CD4-positive, alpha-beta memory T cell (primary cell): Measurements from ENCODE around the gene HRH1. TPM values are rescaled to one million over a fixed set of nuclear protein-coding genes. Genes with fewer than 3 reads are reported as not detected.
"Not testable (repeated sequence)": the region's sequence is repeated elsewhere in the genome, so short reads cannot be mapped to it uniquely, and the experiment has no call there.

Experiments
- CTCF ChIA-PET: fragments of 350-600 bp; sonication (Branson Sonifier 250); formaldehyde crosslinking; loops from one replicate; lab custom pipeline; 2021; ENCODE audit warnings: inconsistent platforms; ENCODE audit not compliant: partially characterized antibody; lab: Charles Lee
- POLR2A ChIA-PET: fragments of 350-600 bp; sonication (Branson Sonifier 250); formaldehyde crosslinking; loops from one replicate; lab custom pipeline; 2021; ENCODE audit not compliant: partially characterized antibody; lab: Charles Lee
- DNase-seq, 5 donors: peaks; one replicate each; pipeline versions ENCODE4 v3.0.0 to v3.0.0-alpha.2; 2020 to 2022; ENCODE audit warnings: mixed read lengths in 1 of 5
- H3K27ac ChIP-seq: one replicate; pipeline ENCODE4 v1.7.0; 2013; ENCODE audit warnings: low read depth, low read length
- H3K27me3 ChIP-seq: 2 replicates; pipeline ENCODE4 v1.7.0; 2013; ENCODE audit warnings: mild to moderate bottlenecking, low read length, moderate library complexity; ENCODE audit not compliant: insufficient read depth
- H3K36me3 ChIP-seq: 2 replicates; pipeline ENCODE4 v1.7.0; 2013; ENCODE audit warnings: mild to moderate bottlenecking, low read length, moderate library complexity; ENCODE audit not compliant: insufficient read depth
- H3K4me1 ChIP-seq: 2 replicates; pipeline ENCODE4 v1.7.0; 2013; ENCODE audit warnings: mild to moderate bottlenecking, low read length, moderate library complexity; ENCODE audit not compliant: insufficient read depth
- H3K4me3 ChIP-seq, 2 donors: one replicate each; pipeline ENCODE4 v1.7.0; 2013; ENCODE audit warnings: low read length in 2 of 2, mild to moderate bottlenecking in 1 of 2
- H3K9me3 ChIP-seq, 2 donors: one replicate each; pipeline ENCODE4 v1.7.0; 2013; ENCODE audit warnings: low read length in 2 of 2, control low read depth in 1 of 2; ENCODE audit not compliant: control insufficient read depth in 1 of 2
- H3K27ac Mint-ChIP-seq, 7 donors: one replicate each; pipeline ENCODE4 v1.8.0; 2020 to 2021; ENCODE audit warnings: mixed read lengths in 7 of 7, mild to moderate bottlenecking in 6 of 7, inconsistent platforms in 3 of 7, moderate library complexity in 3 of 7
- H3K27me3 Mint-ChIP-seq, 2 donors: one replicate each; pipeline ENCODE4 v1.8.0; 2020 to 2021; ENCODE audit warnings: mixed read lengths in 2 of 2
- H3K36me3 Mint-ChIP-seq, 2 donors: one replicate each; pipeline ENCODE4 v1.8.0; 2020 to 2021; ENCODE audit warnings: mixed read lengths in 2 of 2, inconsistent platforms in 1 of 2, mild to moderate bottlenecking in 1 of 2
- H3K4me1 Mint-ChIP-seq, 4 donors: one replicate each; pipeline ENCODE4 v1.8.0; 2020 to 2021; ENCODE audit warnings: mixed read lengths in 4 of 4, mild to moderate bottlenecking in 1 of 4
- H3K4me3 Mint-ChIP-seq, 8 donors: one replicate each; pipeline ENCODE4 v1.8.0; 2020 to 2021; ENCODE audit warnings: mixed read lengths in 8 of 8, mild to moderate bottlenecking in 7 of 8, moderate library complexity in 6 of 8, inconsistent platforms in 3 of 8
- H3K9me3 Mint-ChIP-seq, 8 donors: one replicate each; pipeline ENCODE4 v1.8.0; 2020 to 2021; ENCODE audit warnings: mixed read lengths in 8 of 8, mild to moderate bottlenecking in 5 of 8, inconsistent platforms in 3 of 8, moderate library complexity in 1 of 8
- intact Hi-C: fragments of 100-400 bp; cut with micrococcal nuclease; formaldehyde crosslinking; loops from one replicate; pipeline ENCODE4 v1.15.1; 2023
- polyA plus RNA-seq, 2 donors: library from polyadenylated mRNA; unstranded; fragments of 300-500 nt; fragmentation: Illumina TruSeq; gene quantifications; one replicate each; pipeline ENCODE4 v1.2.3, GENCODE V29; 2021
- total RNA-seq, 2 experiments: library from RNA; stranded (reverse); gene quantifications; one replicate each; pipeline ENCODE4 v1.2.3, GENCODE V29; 2021

The HRH1 gene
- total and polyA plus RNA-seq, 4 experiments from 2014 or later: 0.31 to 0.81 (median 0.58) TPM; not detected in 1

DNA sequence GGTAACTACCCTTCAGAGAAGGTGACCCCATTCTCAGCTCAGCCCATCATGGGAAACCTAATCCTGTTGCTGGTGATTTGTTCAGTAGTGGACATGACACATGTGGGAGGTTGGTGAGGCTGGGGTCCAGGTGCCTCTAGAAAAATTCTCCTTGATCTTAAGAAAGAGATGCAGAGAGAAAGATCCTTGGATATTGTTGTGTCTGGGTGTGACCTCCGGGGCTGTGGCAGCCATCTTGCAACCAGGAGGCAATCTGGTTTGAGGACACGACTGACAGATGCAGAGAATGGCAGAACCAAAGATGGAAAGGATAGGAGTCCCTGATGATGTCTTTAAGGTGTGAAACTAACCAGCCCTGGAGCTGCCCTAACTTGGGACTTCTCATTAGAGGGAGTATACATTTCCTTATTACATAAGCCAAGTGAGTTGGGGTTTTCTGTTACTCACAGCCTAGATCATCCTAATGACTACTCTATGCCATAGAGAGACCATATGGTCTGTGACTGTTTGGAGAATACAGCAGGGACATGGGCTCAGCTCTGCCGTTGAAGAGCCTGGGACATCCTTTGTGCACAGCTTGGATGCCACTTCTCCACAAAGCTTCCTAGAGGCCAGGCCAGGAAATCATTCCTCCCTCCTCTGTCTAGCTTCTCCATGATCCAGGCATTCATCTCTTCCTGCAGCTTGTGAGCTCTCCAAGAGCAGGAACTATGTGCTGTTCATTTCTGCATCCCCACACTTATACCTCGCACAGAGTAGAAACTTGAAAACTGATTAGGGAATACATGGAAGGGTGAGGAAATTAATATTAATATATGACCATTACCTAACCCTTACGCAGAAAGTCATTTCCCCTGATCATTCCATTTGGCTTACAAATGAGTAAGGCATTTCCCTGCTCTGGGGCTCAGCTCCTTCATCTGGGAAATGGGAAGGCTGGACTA lies 45.9 kb downstream of the HRH1 start:
- Mint-ChIP-seq H3K9me3 (peaks cover 0 to 3% (median 0%) of the 10 kb centered on the region in 8 donors), H3K27me3 (peaks cover 14 to 22% of the 10 kb centered on the region in 2 donors), H3K4me1 (peaks cover 0 to 3% (median 1%) of the 10 kb centered on the region in 4 donors), H3K36me3 (no peaks in the 10 kb centered on the region), H3K27ac (no peak overlapping the region), H3K4me3 (no peak overlapping the region)
- ChIA-PET CTCF (no interaction called here), POLR2A (interaction anchor here (0.6 kb wide), 1 partner anchor 503 kb away, joined by 3 read pairs; no protein-coding TSS in a partner anchor)
- Histone ChIP-seq H3K27ac (no peak overlapping the region), H3K4me1 (no peaks in the 10 kb centered on the region), H3K9me3 (no peaks in the 10 kb centered on the region), H3K36me3 (no peaks in the 10 kb centered on the region), H3K27me3 (no peaks in the 10 kb centered on the region), H3K4me3 (no peak overlapping the region)
- intact Hi-C loops: no loop called here
- no peak for DNase-seq

DNA sequence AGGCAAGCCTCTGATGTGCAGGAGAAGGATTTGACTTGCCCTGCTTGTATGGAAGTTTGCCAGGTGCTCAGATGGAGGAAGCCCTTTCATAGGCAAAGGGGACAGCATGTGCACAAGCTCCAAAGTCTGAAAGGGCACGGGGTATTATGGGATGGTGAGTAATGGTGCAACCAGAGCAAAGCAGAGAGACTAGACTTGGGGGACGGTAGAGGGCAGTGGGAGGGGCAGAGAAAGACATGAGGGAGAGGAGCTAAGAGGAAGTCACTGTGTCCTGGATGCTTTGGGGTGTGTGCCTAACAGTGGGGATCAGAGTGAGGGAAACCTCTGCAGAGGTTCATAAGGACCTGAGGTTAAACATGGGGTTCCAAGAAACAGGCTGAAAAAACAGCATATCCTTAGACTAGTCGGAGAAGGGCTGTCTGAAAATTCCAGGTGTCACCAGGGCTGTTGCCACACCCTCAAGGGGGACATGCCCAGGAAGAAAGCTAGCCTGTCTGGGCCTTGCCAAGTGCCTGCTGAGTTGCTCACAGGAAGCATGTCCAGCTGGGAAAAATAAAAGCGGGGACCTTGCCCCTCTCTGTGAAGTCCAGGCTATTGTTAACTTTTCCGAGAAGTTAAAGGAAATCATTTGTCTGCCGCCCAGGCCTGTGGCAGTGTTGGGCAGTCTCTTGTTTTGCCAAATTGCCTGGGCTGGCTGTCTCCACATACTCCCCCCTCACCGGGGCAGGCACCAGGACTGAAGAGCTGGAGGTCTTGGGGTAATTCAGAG lies 47.1 kb downstream of the HRH1 start:
- no peak overlapping the region for H3K4me3 Mint-ChIP-seq
- H3K9me3 Mint-ChIP-seq: peaks cover 0 to 3% (median 0%) of the 10 kb centered on the region in 8 donors
- Histone ChIP-seq H3K36me3 (no peaks in the 10 kb centered on the region), H3K27me3 (no peaks in the 10 kb centered on the region), H3K27ac (no peak overlapping the region), H3K9me3 (no peaks in the 10 kb centered on the region), H3K4me3 (no peak overlapping the region), H3K4me1 (no peaks in the 10 kb centered on the region)
- intact Hi-C loops: no loop called here
- no peak overlapping the region for H3K27ac Mint-ChIP-seq
- H3K4me1 Mint-ChIP-seq: no peaks in the 10 kb centered on the region
- POLR2A ChIA-PET: interaction anchor here (0.6 kb wide), 1 partner anchor 502 kb away, joined by 3 read pairs; no protein-coding TSS in a partner anchor
- peaks cover 9 to 10% of the 10 kb centered on the region in 2 donors for H3K27me3 Mint-ChIP-seq
- no peaks in the 10 kb centered on the region for H3K36me3 Mint-ChIP-seq
- CTCF ChIA-PET: no interaction called here
- no peak for DNase-seq

DNA sequence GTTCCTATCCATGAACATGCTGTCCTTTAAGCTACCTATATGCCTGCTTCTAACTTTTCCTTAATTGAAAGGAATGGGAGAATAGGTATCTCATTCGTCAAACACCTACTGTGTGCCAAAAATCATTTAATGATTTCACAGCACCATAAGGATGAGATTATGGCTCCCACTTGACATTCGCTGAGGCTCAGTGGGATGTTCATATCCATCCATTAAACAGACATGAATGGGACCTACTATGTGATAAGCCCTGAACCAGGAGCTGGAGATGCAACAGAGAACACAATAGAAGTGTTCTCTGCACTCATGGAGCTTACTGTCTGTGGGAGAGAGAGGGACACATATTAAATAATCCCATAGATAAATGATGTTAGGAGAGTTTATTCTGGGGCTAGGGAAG lies 49.7 kb downstream of the HRH1 start:
- H3K27ac Mint-ChIP-seq: no peak overlapping the region
- no peaks in the 10 kb centered on the region for H3K27me3 ChIP-seq
- H3K9me3 Mint-ChIP-seq: peaks cover 0 to 3% (median 0%) of the 10 kb centered on the region in 8 donors
- intact Hi-C loops: no loop called here
- CTCF ChIA-PET: interaction anchor here (0.7 kb wide), 1 partner anchor 152 kb away, joined by 3 read pairs; no protein-coding TSS in a partner anchor
- peaks cover 0 to 1% (median 0%) of the 10 kb centered on the region in 4 donors for H3K4me1 Mint-ChIP-seq
- H3K4me3 ChIP-seq: no peak overlapping the region
- POLR2A ChIA-PET: no interaction called here
- peaks cover 6 to 9% of the 10 kb centered on the region in 2 donors for H3K27me3 Mint-ChIP-seq
- H3K4me1 ChIP-seq: no peaks in the 10 kb centered on the region
- H3K9me3 ChIP-seq: no peaks in the 10 kb centered on the region
- H3K36me3 Mint-ChIP-seq: no peaks in the 10 kb centered on the region
- H3K36me3 ChIP-seq: no peaks in the 10 kb centered on the region
- DNase-seq: no peak
- no peak overlapping the region for H3K4me3 Mint-ChIP-seq
- no peak overlapping the region for H3K27ac ChIP-seq

DNA sequence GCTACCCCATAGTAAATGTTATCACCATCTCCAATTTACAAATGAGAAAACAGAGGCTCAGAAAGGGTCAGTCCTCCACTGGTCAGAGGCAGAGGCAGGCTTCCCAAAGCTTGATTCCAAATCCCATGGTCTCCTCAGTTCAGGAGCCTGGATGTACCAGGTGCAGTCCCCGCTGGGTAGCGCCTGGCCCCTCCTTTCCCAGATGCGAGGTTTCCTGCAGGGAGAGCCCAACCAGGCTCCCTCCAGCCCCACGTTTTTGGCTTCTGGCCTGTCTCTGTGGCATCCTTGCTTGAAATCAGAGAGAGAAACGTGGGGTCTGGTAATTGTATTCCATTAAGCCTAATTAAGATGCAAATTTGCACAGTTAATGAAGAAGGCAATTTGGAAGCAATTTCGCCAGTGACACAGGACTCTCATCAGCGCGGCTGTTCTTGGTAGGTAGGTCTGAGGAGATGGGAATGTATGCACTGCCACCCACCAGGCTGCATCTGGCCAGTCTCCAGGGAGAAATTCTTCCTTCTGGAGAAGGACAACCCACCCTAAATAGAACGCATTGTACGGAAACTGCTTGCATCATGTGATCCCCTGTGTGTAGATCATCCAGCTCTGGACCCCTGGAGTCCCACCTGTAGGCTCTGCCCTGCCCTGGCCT lies 50.5 kb downstream of the HRH1 start:
- ChIA-PET POLR2A (no interaction called here), CTCF (no interaction called here)
- Histone ChIP-seq H3K27ac (no peak overlapping the region), H3K27me3 (no peaks in the 10 kb centered on the region), H3K4me3 (no peak overlapping the region), H3K9me3 (no peaks in the 10 kb centered on the region), H3K36me3 (no peaks in the 10 kb centered on the region), H3K4me1 (no peaks in the 10 kb centered on the region)
- no peak overlapping the region for H3K27ac Mint-ChIP-seq
- peaks cover 5 to 6% of the 10 kb centered on the region in 2 donors for H3K27me3 Mint-ChIP-seq
- H3K4me1 Mint-ChIP-seq: peaks cover 0 to 1% (median 0%) of the 10 kb centered on the region in 4 donors
- H3K9me3 Mint-ChIP-seq: peaks cover 0 to 2% (median 0%) of the 10 kb centered on the region in 8 donors
- no peaks in the 10 kb centered on the region for H3K36me3 Mint-ChIP-seq
- intact Hi-C loops: no loop called here
- DNase-seq: no peak
- H3K4me3 Mint-ChIP-seq: no peak overlapping the region

DNA sequence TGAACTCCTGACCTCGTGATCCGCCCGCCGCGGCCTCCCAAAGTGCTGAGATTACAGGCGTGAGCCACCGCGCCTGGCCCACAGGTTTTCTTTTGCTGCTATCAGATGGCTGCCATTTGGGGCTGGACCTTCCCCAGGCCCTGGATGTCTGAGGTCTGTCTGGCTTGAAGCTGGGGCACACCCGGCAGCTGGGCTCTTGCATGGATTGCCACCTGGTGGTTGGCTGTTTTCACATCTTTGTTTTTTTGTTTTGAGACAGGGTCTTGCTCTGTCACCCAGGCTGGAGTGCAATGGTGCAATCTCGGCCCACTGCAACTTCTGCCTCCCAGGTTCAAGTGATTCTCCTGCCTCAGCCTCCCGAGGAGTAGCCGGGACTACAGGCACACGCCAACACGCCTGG lies 51.6 kb downstream of the HRH1 start:
- H3K36me3 Mint-ChIP-seq, intact Hi-C loops, H3K27ac ChIP-seq, CTCF ChIA-PET, H3K9me3 ChIP-seq, H3K4me3 Mint-ChIP-seq, POLR2A ChIA-PET, DNase-seq, H3K4me1 Mint-ChIP-seq, H3K9me3 Mint-ChIP-seq, H3K27ac Mint-ChIP-seq, H3K36me3 ChIP-seq, H3K4me3 ChIP-seq, H3K27me3 Mint-ChIP-seq, H3K27me3 ChIP-seq, H3K4me1 ChIP-seq: not testable (repeated sequence)

DNA sequence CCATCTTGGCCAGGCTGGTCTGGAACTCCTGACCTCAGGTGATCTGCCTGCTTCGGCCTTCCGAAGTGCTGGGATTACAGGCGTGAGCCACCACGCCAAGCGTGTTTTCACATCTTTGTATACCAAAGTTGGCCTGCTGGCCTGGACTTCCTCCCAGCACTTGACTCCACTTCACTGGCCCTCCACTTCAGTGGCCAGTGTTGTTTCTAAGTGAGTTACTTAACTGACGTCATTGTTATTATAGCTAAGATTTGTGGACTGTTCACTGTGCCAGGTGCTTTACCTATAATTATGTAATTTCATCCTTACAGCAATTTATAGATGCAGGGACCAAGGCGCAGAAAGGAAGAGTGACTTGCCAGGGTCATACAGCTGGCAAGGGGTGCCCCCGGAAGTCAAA lies 52.0 kb downstream of the HRH1 start:
- no peak overlapping the region for H3K27ac ChIP-seq
- no peaks in the 10 kb centered on the region for H3K9me3 ChIP-seq
- H3K4me1 Mint-ChIP-seq: peaks cover 0 to 1% (median 0%) of the 10 kb centered on the region in 4 donors
- no peaks in the 10 kb centered on the region for H3K4me1 ChIP-seq
- DNase-seq: no peak
- peaks cover 0 to 1% (median 0%) of the 10 kb centered on the region in 8 donors for H3K9me3 Mint-ChIP-seq
- H3K27ac Mint-ChIP-seq: no peak overlapping the region
- ChIA-PET CTCF (no interaction called here), POLR2A (no interaction called here)
- no peak overlapping the region for H3K4me3 Mint-ChIP-seq
- peaks cover 3 to 7% of the 10 kb centered on the region in 2 donors for H3K27me3 Mint-ChIP-seq
- no peaks in the 10 kb centered on the region for H3K27me3 ChIP-seq
- no peaks in the 10 kb centered on the region for H3K36me3 ChIP-seq
- no peak overlapping the region for H3K4me3 ChIP-seq
- intact Hi-C loops: no loop called here
- no peaks in the 10 kb centered on the region for H3K36me3 Mint-ChIP-seq
